ENCODE data around the gene CHN2.

DNA sequence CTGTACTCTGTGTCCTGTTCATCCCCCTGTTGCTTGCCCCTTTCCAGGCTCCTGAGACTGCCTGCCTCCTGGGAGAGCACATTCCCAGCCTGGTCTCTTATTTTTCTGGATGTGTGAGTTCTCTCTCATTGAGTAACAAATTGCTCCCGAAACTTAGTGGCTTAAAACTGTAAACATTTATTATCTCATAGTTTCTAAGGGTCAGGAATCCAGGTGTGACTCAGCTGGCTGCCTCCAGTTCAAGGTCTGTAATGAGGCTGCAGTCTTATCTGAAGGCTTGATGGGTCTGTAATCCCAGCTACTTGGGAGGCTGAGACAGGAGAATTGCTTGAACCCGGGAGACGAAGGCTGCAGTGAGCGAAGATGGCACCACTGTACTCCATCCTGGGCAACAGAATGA, 315.5 kb downstream of the CHN2 start:
- TF ChIP-seq, protein P1, sequence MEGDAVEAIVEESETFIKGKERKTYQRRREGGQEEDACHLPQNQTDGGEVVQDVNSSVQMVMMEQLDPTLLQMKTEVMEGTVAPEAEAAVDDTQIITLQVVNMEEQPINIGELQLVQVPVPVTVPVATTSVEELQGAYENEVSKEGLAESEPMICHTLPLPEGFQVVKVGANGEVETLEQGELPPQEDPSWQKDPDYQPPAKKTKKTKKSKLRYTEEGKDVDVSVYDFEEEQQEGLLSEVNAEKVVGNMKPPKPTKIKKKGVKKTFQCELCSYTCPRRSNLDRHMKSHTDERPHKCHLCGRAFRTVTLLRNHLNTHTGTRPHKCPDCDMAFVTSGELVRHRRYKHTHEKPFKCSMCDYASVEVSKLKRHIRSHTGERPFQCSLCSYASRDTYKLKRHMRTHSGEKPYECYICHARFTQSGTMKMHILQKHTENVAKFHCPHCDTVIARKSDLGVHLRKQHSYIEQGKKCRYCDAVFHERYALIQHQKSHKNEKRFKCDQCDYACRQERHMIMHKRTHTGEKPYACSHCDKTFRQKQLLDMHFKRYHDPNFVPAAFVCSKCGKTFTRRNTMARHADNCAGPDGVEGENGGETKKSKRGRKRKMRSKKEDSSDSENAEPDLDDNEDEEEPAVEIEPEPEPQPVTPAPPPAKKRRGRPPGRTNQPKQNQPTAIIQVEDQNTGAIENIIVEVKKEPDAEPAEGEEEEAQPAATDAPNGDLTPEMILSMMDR (conservative IDR thresholded peaks at IDR 0.05; ENCODE audit: low read depth, low read length) = no peak
- TF ChIP-seq EZH2phosphoT487 (IDR thresholded peaks at IDR 0.05; ENCODE audit: borderline replicate concordance, low read length) = no peak
